ENCODE data around the gene OGG1.

The OGG1 gene

GRCh38 chr3:9749645-9750555 lies at the start of gene OGG1:
OGG1 (plus strand) TSS chr3:9749952; CDS start chr3:9750287, 335 bp downstream.
- TF ChIP-seq CTCF (IDR thresholded peaks at IDR 0.05; ENCODE audit: low read depth, low read length) = no peak
- DNase-seq (ENCODE audit: extremely low read depth, low read depth) = peak; percentile 96

- no peak for TF ChIP-seq CTCF (IDR thresholded peaks at IDR 0.05; ENCODE audit: low read depth, low read length)
- DNase-seq (ENCODE audit: extremely low read depth, low read depth) = no peak
These were observed 49.2 kb upstream of the OGG1 start for GRCh38 chr3:9700536-9700935.

- no peak for DNase-seq (ENCODE audit: extremely low read depth, low read depth)
- TF ChIP-seq CTCF (IDR thresholded peaks at IDR 0.05; ENCODE audit: low read depth, low read length) = no peak
These were observed 48.7 kb upstream of the OGG1 start for GRCh38 chr3:9701006-9701405.

GRCh38 chr3:9701711-9702110 lies 48.0 kb upstream of the OGG1 start:
- TF ChIP-seq CTCF (IDR thresholded peaks at IDR 0.05; ENCODE audit: low read depth, low read length) = no peak
- no peak for DNase-seq (ENCODE audit: extremely low read depth, low read depth)

GRCh38 chr3:9703240-9703639 lies 46.5 kb upstream of the OGG1 start:
- no peak for DNase-seq (ENCODE audit: extremely low read depth, low read depth)
- TF ChIP-seq CTCF (IDR thresholded peaks at IDR 0.05; ENCODE audit: low read depth, low read length) = no peak

- no peak for DNase-seq (ENCODE audit: extremely low read depth, low read depth)
- TF ChIP-seq CTCF (IDR thresholded peaks at IDR 0.05; ENCODE audit: low read depth, low read length) = no peak
These were observed 45.9 kb upstream of the OGG1 start, which contains the start of gene CPNE9 for GRCh38 chr3:9703736-9704346. CPNE9 (plus strand) TSS chr3:9703833; CDS start chr3:9703997, 164 bp downstream.

All from AG09319 (cell line).